Adrenal gland (tissue), 12 donors: ENCODE measurements around the gene CASP4. TPM values are rescaled to one million over a fixed set of nuclear protein-coding genes. Genes with fewer than 3 reads are reported as not detected.

Source experiments
- DNase-seq, 7 donors: peaks; one replicate each; pipeline ENCODE4 v3.0.0-alpha.2; 2019 to 2020
- H3K27ac ChIP-seq, 5 donors: fragments of 200-600 bp; sonication (generic) in 4 of 5; 1 replicate in 3 of 5; 2 replicates in 2 of 5; pipeline versions ENCODE4 v1.5.1 to v1.8.0; 2016 to 2020; ENCODE audit warnings: mild to moderate bottlenecking in 1 of 5
- H3K27me3 ChIP-seq: fragments of 200-600 bp; 2 replicates; pipeline ENCODE4 v1.8.0; 2021
- H3K36me3 ChIP-seq, 2 donors: fragments of 200-600 bp; replicated peaks in 1 of 2; 1 replicate in 1 of 2; 2 replicates in 1 of 2; pipeline versions ENCODE4 v1.5.1 to v1.8.0; 2018 to 2022
- H3K4me1 ChIP-seq, 2 donors: fragments of 200-600 bp; replicated peaks in 1 of 2; 1 replicate in 1 of 2; 2 replicates in 1 of 2; pipeline versions ENCODE4 v1.5.1 to v1.8.0; 2018 to 2021
- H3K4me3 ChIP-seq, 4 donors: fragments of 200-600 bp; sonication (generic) in 3 of 4; one replicate each; pipeline ENCODE4 v1.5.1; 2016 to 2018
- H3K9me3 ChIP-seq, 3 donors: fragments of 200-600 bp; sonication (generic) in 1 of 3; replicated peaks in 1 of 3; 1 replicate in 2 of 3; 2 replicates in 1 of 3; pipeline versions ENCODE4 v1.5.1 to v1.8.0; 2016 to 2021
- CTCF ChIP-seq, 6 experiments: fragments of 450-650 bp in 4 of 6; fragments of 200-600 bp in 2 of 6; sonication (generic) in 1 of 6; IDR thresholded peaks; 1 replicate in 5 of 6; 2 replicates in 1 of 6; pipeline versions ENCODE4 v1.5.1 to v1.8.0; 2016 to 2021; ENCODE audit warnings: antibody characterized with exemption in 6 of 6, mild to moderate bottlenecking in 2 of 6, moderate library complexity in 1 of 6
- POLR2A ChIP-seq, 2 donors: fragments of 450-650 bp; IDR thresholded peaks; one replicate each; pipeline ENCODE4 v1.6.1; 2017; ENCODE audit warnings: antibody characterized with exemption in 2 of 2, mild to moderate bottlenecking in 2 of 2, moderate library complexity in 1 of 2
- WGBS, 4 donors: extraction: QIAGEN DNeasy Blood & Tissue Kit in 2 of 4; methylation state at CpG; one replicate each; pipeline versions ENCODE4 v1.1.5 to v1.1.7; 2013 to 2017; 5-methylcytosine and 5-hydroxymethylcytosine counted together
- intact Hi-C, 2 donors: fragments of 100-400 bp; cut with DNase I; formaldehyde crosslinking; loops; one replicate each; pipeline versions ENCODE4 v1.14.1 to v1.15.0; 2022 to 2023
- polyA plus RNA-seq, 3 donors: library from polyadenylated mRNA; stranded (reverse); fragments of 200-250 nt in 2 of 3; fragments of 350-450 nt in 1 of 3; fragmentation: Illumina TruSeq in 1 of 3; extraction: RNeasy Lipid Tissue Mini Kit (QIAGEN cat#74804) in 1 of 3; gene quantifications; one replicate each; pipeline ENCODE4 v1.2.3, GENCODE V29; 2013 to 2014
- total RNA-seq, 9 donors: library from RNA; depleted of rRNA in 4 of 9; stranded (reverse); fragments of >200 nt in 4 of 9; fragments of 120-200 nt in 1 of 9; fragmentation: NEBNext Ultra II Directional in 1 of 9; extraction: Animal tissue kit (Norgen Biotek cat#: 25700) in 1 of 9; gene quantifications; one replicate each; pipeline versions ENCODE4 v1.1.0 to v1.2.4, GENCODE V29; 2013 to 2023
- donor health status: healthy with polysubstance abuse.
- donor health status: Bipolar disorder and iron deficiency.
- donor health status: DM: yes; HTN: yes; CAD: no.
- donor health status: DM: no; HTN: no; CAD: no.
- donor health status: DM: no; HTN: no; CAD: no.
- donor health status: DM: yes; HTN: yes; CAD: no.

The CASP4 gene
- total and polyA plus RNA-seq, 12 donors = 29.0 to 81.2 (median 49.9) TPM

GRCh38 chr11:104916442-104916841 lies 51.9 kb downstream of the CASP4 start:
- H3K4me3 ChIP-seq = no peak overlapping the region
- DNase-seq = no peak
- no peaks in the 10 kb centered on the region for H3K9me3 ChIP-seq
- no peak overlapping the region for H3K27ac ChIP-seq
- intact Hi-C loops = no loop called here
- TF ChIP-seq CTCF (IDR thresholded peaks at IDR 0.05) (no peak), POLR2A (IDR thresholded peaks at IDR 0.05) (no peak)
- H3K4me1 ChIP-seq = peaks cover 0 to 3% of the 10 kb centered on the region in 2 donors
- no peaks in the 10 kb centered on the region for H3K27me3 ChIP-seq
- H3K36me3 ChIP-seq = no peaks in the 10 kb centered on the region

- Histone ChIP-seq H3K36me3 (no peaks in the 10 kb centered on the region), H3K27ac (no peak overlapping the region), H3K4me1 (no peaks in the 10 kb centered on the region), H3K4me3 (no peak overlapping the region), H3K9me3 (no peaks in the 10 kb centered on the region), H3K27me3 (no peaks in the 10 kb centered on the region)
- no peak for DNase-seq
- intact Hi-C loops = no loop called here
- no peak for TF ChIP-seq CTCF (IDR thresholded peaks at IDR 0.05)
- TF ChIP-seq POLR2A (IDR thresholded peaks at IDR 0.05) = no peak
- WGBS, 4 donors = 80 to 89% (median 82%) methylated on average over 3 of the region's 3 CpGs
Measured at GRCh38 chr11:104912102-104912501, 56.3 kb downstream of the CASP4 start.

- DNase-seq = no peak
- WGBS, 4 donors = 77 to 80% (median 79%) methylated on average over 3 of the region's 3 CpGs
- Histone ChIP-seq H3K4me3 (no peak overlapping the region), H3K36me3 (no peaks in the 10 kb centered on the region), H3K27me3 (no peaks in the 10 kb centered on the region), H3K9me3 (no peaks in the 10 kb centered on the region), H3K27ac (no peak overlapping the region), H3K4me1 (no peaks in the 10 kb centered on the region)
- TF ChIP-seq POLR2A (IDR thresholded peaks at IDR 0.05) = no peak
- no peak for TF ChIP-seq CTCF (IDR thresholded peaks at IDR 0.05)
- intact Hi-C loops = no loop called here
Measured at GRCh38 chr11:104908186-104908531, 60.2 kb downstream of the CASP4 start.

- no peak overlapping the region for H3K4me3 ChIP-seq
- WGBS, 4 donors = 73 to 82% (median 76%) methylated on average over 7 of the region's 7 CpGs
- no peak for TF ChIP-seq POLR2A (IDR thresholded peaks at IDR 0.05)
- TF ChIP-seq CTCF (IDR thresholded peaks at IDR 0.05) = no peak
- intact Hi-C loops = no loop called here
- no peaks in the 10 kb centered on the region for H3K36me3 ChIP-seq
- no peaks in the 10 kb centered on the region for H3K27me3 ChIP-seq
- no peaks in the 10 kb centered on the region for H3K9me3 ChIP-seq
- no peak for DNase-seq
- no peaks in the 10 kb centered on the region for H3K4me1 ChIP-seq
- no peak overlapping the region for H3K27ac ChIP-seq
Measured at GRCh38 chr11:104907521-104908185, 60.7 kb downstream of the CASP4 start.
